ENCODE measurements around the gene MCTP2.

GRCh38 chr15:94233441-94233840 is 2.1 kb downstream of the MCTP2 start:
- TF ChIP-seq CTCF (IDR thresholded peaks at IDR 0.05) (no peak), ZNF121 (CRISPR knock-in tag; IDR thresholded peaks at IDR 0.05) (no peak), FOXP4 (CRISPR knock-in tag; IDR thresholded peaks at IDR 0.05) (no peak), CREB1 (CRISPR knock-in tag; IDR thresholded peaks at IDR 0.05) (no peak), SOX15 (CRISPR knock-in tag; IDR thresholded peaks at IDR 0.05) (no peak), AFF4 (CRISPR knock-in tag; IDR thresholded peaks at IDR 0.05; ENCODE audit: borderline replicate concordance) (no peak), ESRRA (CRISPR knock-in tag; IDR thresholded peaks at IDR 0.05; ENCODE audit: borderline replicate concordance) (no peak), JAZF1 (CRISPR knock-in tag; IDR thresholded peaks at IDR 0.05) (no peak), E2F5 (CRISPR knock-in tag; IDR thresholded peaks at IDR 0.05) (no peak), ELF4 (CRISPR knock-in tag; IDR thresholded peaks at IDR 0.05; ENCODE audit: low read depth) (no peak), E2F1 (CRISPR knock-in tag; IDR thresholded peaks at IDR 0.05) (no peak), FOXJ3 (CRISPR knock-in tag; IDR thresholded peaks at IDR 0.05; ENCODE audit: borderline replicate concordance) (no peak), IRF1 (CRISPR knock-in tag; IDR thresholded peaks at IDR 0.05) (no peak)

All from WTC11 (cell line).